Choroid plexus epithelial cell (primary cell): ENCODE measurements around the gene NLN.
"Not testable (repeated sequence)": the region's sequence is repeated elsewhere in the genome, so short reads cannot be mapped to it uniquely, and the experiment has no call there.

Source experiments
- DNase-seq: peaks from one replicate; pipeline ENCODE4 v3.0.0-alpha.2; 2010; ENCODE audit warnings: low read depth
- H3K4me3 ChIP-seq: 2 replicates; pipeline ENCODE4 v1.5.1; 2011; ENCODE audit warnings: low read depth, mild to moderate bottlenecking, control low read depth, low read length, moderate library complexity
- TF ChIP-seq, protein P1 (sequence below): conservative IDR thresholded peaks from 2 replicates; pipeline ENCODE4 v1.5.1; 2011; ENCODE audit warnings: low read depth, mild to moderate bottlenecking, control low read depth, inconsistent platforms, low read length, moderate library complexity

NLN gene

DNA sequence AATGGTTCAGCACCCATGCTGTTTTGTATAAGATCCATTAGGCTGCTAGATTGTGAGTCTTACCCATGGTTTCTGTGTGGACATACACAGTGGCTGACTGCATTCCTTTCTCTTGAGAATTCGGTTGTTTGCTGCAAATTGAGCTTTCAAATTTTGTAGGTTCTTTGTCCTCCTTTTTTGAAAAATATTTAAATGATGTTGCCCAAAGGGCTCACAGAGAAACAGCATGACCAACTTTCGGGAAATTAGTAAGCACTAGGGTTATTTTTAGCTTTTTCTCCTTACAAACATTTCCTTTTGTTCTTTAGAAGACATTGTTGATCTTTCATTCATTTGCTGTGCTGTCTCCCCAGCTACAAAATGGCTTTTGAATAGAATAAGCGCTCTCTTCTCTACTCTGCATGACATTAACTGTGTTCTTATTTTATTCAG lies 79.4 kb downstream of the NLN start:
- peak; percentile 86 for DNase-seq
- H3K4me3 ChIP-seq = no peak overlapping the region
- TF ChIP-seq, protein P1, sequence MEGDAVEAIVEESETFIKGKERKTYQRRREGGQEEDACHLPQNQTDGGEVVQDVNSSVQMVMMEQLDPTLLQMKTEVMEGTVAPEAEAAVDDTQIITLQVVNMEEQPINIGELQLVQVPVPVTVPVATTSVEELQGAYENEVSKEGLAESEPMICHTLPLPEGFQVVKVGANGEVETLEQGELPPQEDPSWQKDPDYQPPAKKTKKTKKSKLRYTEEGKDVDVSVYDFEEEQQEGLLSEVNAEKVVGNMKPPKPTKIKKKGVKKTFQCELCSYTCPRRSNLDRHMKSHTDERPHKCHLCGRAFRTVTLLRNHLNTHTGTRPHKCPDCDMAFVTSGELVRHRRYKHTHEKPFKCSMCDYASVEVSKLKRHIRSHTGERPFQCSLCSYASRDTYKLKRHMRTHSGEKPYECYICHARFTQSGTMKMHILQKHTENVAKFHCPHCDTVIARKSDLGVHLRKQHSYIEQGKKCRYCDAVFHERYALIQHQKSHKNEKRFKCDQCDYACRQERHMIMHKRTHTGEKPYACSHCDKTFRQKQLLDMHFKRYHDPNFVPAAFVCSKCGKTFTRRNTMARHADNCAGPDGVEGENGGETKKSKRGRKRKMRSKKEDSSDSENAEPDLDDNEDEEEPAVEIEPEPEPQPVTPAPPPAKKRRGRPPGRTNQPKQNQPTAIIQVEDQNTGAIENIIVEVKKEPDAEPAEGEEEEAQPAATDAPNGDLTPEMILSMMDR = no peak

GRCh38 chr5:65802080-65802479 lies 80.1 kb downstream of the NLN start:
- TF ChIP-seq, protein P1 = no peak
- DNase-seq = no peak

DNA sequence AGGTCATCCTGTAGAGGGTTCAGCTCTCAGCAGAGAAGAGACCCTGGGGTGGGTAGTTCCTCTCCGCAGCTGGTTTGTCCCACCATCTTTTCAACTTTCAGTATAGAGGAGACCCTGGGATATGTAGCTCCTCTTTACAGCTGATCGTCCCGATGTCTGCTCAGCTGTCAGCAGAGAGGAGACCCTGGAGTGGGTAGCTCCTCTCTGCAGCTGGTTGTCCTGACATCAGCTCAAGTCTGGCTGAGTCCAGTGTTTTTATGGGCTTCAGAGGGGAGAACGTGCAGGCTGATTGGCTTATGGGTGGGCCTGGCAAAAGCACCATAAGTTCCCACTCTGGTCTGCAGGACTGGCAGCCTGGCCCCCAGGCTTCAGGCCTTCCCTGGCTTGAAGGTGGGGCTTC lies 80.8 kb downstream of the NLN start:
- H3K4me3 ChIP-seq = no peak overlapping the region
- no peak for DNase-seq
- TF ChIP-seq, protein P1 = no peak

More at GRCh38 chr5:65802080-65802479, 80.1 kb downstream of the NLN start:
- no peak overlapping the region for H3K4me3 ChIP-seq

DNA sequence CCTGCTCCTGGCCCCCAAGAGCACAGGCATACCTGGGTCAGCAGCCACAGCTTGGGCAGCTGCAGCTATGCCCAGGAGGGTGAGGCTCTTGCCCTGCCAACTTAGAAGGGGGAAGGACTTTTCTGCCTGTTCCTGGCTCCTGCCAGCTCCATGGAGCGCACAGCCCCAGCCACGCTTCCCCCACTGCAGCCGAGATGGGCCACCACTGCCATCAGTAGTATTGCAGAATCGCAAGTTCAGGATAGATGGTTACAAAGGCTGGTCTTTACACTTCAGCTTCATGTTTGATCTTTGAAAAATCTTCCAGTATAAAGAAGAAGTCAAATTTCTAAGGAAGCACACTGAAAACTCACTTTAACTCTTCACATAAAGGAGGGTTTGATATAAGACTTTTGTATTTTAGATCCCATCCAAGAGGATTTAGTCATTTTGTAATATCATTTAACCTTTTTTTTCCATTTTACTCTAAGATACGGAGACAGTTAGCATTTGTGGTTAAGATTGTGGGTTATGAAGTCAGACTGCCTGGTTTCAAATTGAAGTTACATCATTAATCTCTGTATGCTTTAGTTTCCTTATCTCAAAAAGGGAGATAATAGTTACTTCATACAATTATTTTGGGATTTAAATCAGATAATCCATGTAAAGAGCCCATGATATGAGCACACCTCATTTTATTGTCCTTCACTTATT lies 81.8 kb downstream of the NLN start:
- TF ChIP-seq, protein P1 = no peak
- peak; percentile 47 for DNase-seq
- H3K4me3 ChIP-seq = no peak overlapping the region

- no peak overlapping the region for H3K4me3 ChIP-seq
- DNase-seq = no peak
- TF ChIP-seq, protein P1 = no peak
Measured at GRCh38 chr5:65805089-65805488, 83.1 kb downstream of the NLN start.

- not testable (repeated sequence) for DNase-seq, H3K4me3 ChIP-seq
Measured at GRCh38 chr5:65807494-65807893, 85.5 kb downstream of the NLN start.

GRCh38 chr5:65808251-65808741 lies 86.3 kb downstream of the NLN start:
- TF ChIP-seq, protein P1 = no peak
- no peak overlapping the region for H3K4me3 ChIP-seq
- DNase-seq = peak; percentile 45
